H1 (cell line): ENCODE data around the gene GALNT15. TPM values are rescaled to one million over a fixed set of nuclear protein-coding genes. Genes with fewer than 3 reads are reported as not detected.

Experiments
- CTCF ChIA-PET: fragments of 300-600 bp; sonication (Branson Sonifier 250); formaldehyde crosslinking; loops from one replicate; lab custom pipeline; 2021; ENCODE audit not compliant: partially characterized antibody; lab: Charles Lee
- POLR2A ChIA-PET: fragments of 300-600 bp; sonication (Branson Sonifier 250); formaldehyde crosslinking; loops from one replicate; lab custom pipeline; 2021; ENCODE audit warnings: inconsistent platforms; ENCODE audit not compliant: partially characterized antibody; lab: Charles Lee
- DNase-seq, 2 experiments: peaks; one replicate each; pipeline versions ENCODE4 v3.0.0 to v3.0.0-alpha.2; 2010 to 2022; ENCODE audit warnings: low spot score in 2 of 2, low read depth in 1 of 2, mixed read lengths in 1 of 2
- FAIRE-seq: peaks from 2 replicates; lab custom pipeline; 2011; peaks lifted over from hg19 to GRCh38; lab: Jason Lieb, UNC
- H2AFZ ChIP-seq: 2 replicates; pipeline ENCODE4 v1.8.1; 2012; ENCODE audit warnings: low read length, inconsistent platforms
- H2AK5ac ChIP-seq: 2 replicates; pipeline ENCODE4 v1.6.1; 2013; ENCODE audit warnings: low read depth, low read length
- H2BK120ac ChIP-seq: replicated peaks from 2 replicates; pipeline ENCODE3; 2013; ENCODE audit warnings: low read depth, low read length, inconsistent platforms
- H2BK12ac ChIP-seq: 2 replicates; pipeline ENCODE4 v1.6.1; 2013; ENCODE audit warnings: low read depth, low read length
- H2BK15ac ChIP-seq: 2 replicates; pipeline ENCODE4 v1.6.1; 2013; ENCODE audit warnings: low read length
- H2BK20ac ChIP-seq: 2 replicates; pipeline ENCODE4 v1.6.1; 2013; ENCODE audit warnings: low read length
- H2BK5ac ChIP-seq: 2 replicates; pipeline ENCODE4 v1.6.1; 2013; ENCODE audit warnings: low read depth, low read length
- H3K14ac ChIP-seq: 2 replicates; pipeline ENCODE4 v1.6.1; 2013; ENCODE audit warnings: inconsistent platforms; ENCODE audit not compliant: insufficient read length
- H3K18ac ChIP-seq: 2 replicates; pipeline ENCODE4 v1.6.1; 2013; ENCODE audit warnings: low read length; ENCODE audit errors: extremely low read depth
- H3K23ac ChIP-seq: 2 replicates; pipeline ENCODE4 v1.6.1; 2013; ENCODE audit warnings: inconsistent platforms; ENCODE audit not compliant: insufficient read length
- H3K23me2 ChIP-seq: 2 replicates; pipeline ENCODE4 v1.6.1; 2013; ENCODE audit warnings: low read depth, low read length
- H3K27ac ChIP-seq: 2 replicates; pipeline ENCODE4 v1.6.1; 2011; ENCODE audit warnings: low read depth, low read length, inconsistent platforms
- H3K27me3 ChIP-seq, 4 experiments: replicated peaks in 1 of 4; 1 replicate in 1 of 4; 2 replicates in 3 of 4; pipeline versions ENCODE4 v1.6.1 to v1.8.1; 2011 to 2013; ENCODE audit warnings: low read length in 3 of 4, mild to moderate bottlenecking in 3 of 4, inconsistent platforms in 2 of 4, mixed read lengths in 2 of 4, moderate library complexity in 1 of 4; ENCODE audit not compliant: control insufficient read depth in 3 of 4, insufficient read depth in 3 of 4; ENCODE audit errors: extremely low read depth in 1 of 4
- H3K36me3 ChIP-seq, 4 experiments: 2 replicates each; pipeline versions ENCODE4 v1.6.1 to v1.8.1; 2011 to 2013; ENCODE audit warnings: mild to moderate bottlenecking in 4 of 4, low read length in 3 of 4, moderate library complexity in 2 of 4, control low read depth in 1 of 4, inconsistent platforms in 1 of 4; ENCODE audit not compliant: insufficient read depth in 4 of 4, control insufficient read depth in 2 of 4
- H3K4ac ChIP-seq: replicated peaks from 2 replicates; pipeline ENCODE3; 2013; ENCODE audit warnings: low read length, low read depth, mixed read lengths, inconsistent platforms; ENCODE audit not compliant: insufficient read length
- H3K4me1 ChIP-seq, 4 experiments: replicated peaks in 1 of 4; 1 replicate in 1 of 4; 2 replicates in 3 of 4; pipeline versions ENCODE4 v1.6.1 to v1.8.1; 2011 to 2013; ENCODE audit warnings: low read length in 3 of 4, inconsistent platforms in 2 of 4, mixed read lengths in 1 of 4; ENCODE audit not compliant: insufficient read depth in 4 of 4, control insufficient read depth in 3 of 4
- H3K4me2 ChIP-seq, 2 experiments: 2 replicates each; pipeline versions ENCODE4 v1.6.1 to v1.8.1; 2011 to 2013; ENCODE audit warnings: low read depth in 2 of 2, low read length in 2 of 2, control low read depth in 1 of 2, inconsistent platforms in 1 of 2, mild to moderate bottlenecking in 1 of 2; ENCODE audit not compliant: insufficient read depth in 1 of 2
- H3K4me3 ChIP-seq, 4 experiments: fragments of 200-600, 300-600 bp in 1 of 4; sonication (generic), shearing (Covaris generic), sonication (Bioruptor Twin) in 1 of 4; 2 replicates each; pipeline versions ENCODE4 v1.5.1 to v1.8.1; 2011 to 2016; ENCODE audit warnings: low read length in 4 of 4, low read depth in 3 of 4, control low read depth in 2 of 4, inconsistent platforms in 2 of 4, mild to moderate bottlenecking in 2 of 4, mixed read lengths in 1 of 4, moderate library complexity in 1 of 4; ENCODE audit not compliant: insufficient read depth in 2 of 4; ENCODE audit errors: extremely low read depth in 1 of 4
- H3K56ac ChIP-seq: replicated peaks from 2 replicates; pipeline ENCODE3; 2013; ENCODE audit warnings: low read depth, mild to moderate bottlenecking, mixed read lengths, low read length, inconsistent platforms; ENCODE audit not compliant: insufficient read length
- H3K79me1 ChIP-seq: 2 replicates; pipeline ENCODE4 v1.6.1; 2013; ENCODE audit warnings: low read depth, low read length, control low read depth
- H3K79me2 ChIP-seq, 2 experiments: 2 replicates each; pipeline versions ENCODE4 v1.6.1 to v1.8.1; 2012 to 2013; ENCODE audit warnings: low read length in 2 of 2, mild to moderate bottlenecking in 2 of 2, inconsistent platforms in 1 of 2; ENCODE audit not compliant: insufficient read depth in 2 of 2, control insufficient read depth in 1 of 2
- H3K9ac ChIP-seq, 4 experiments: replicated peaks in 1 of 4; 1 replicate in 1 of 4; 2 replicates in 3 of 4; pipeline versions ENCODE4 v1.6.1 to v1.8.1; 2011 to 2013; ENCODE audit warnings: low read depth in 3 of 4, low read length in 3 of 4, control low read depth in 2 of 4, mild to moderate bottlenecking in 2 of 4, moderate library complexity in 2 of 4, inconsistent platforms in 1 of 4; ENCODE audit errors: extremely low read depth in 1 of 4
- H3K9me3 ChIP-seq, 2 experiments: 2 replicates each; pipeline versions ENCODE4 v1.6.1 to v1.8.1; 2012 to 2013; ENCODE audit warnings: mild to moderate bottlenecking in 2 of 2, moderate library complexity in 2 of 2, control low read depth in 1 of 2, inconsistent platforms in 1 of 2, low read depth in 1 of 2, low read length in 1 of 2, mixed read lengths in 1 of 2; ENCODE audit not compliant: insufficient read depth in 2 of 2
- H4K20me1 ChIP-seq, 2 experiments: replicated peaks in 1 of 2; 2 replicates each; pipeline versions ENCODE3 to v1.8.1; 2011 to 2013; ENCODE audit warnings: inconsistent platforms in 2 of 2, low read length in 2 of 2, mild to moderate bottlenecking in 1 of 2; ENCODE audit not compliant: insufficient read depth in 2 of 2, control insufficient read depth in 1 of 2
- H4K5ac ChIP-seq: 2 replicates; pipeline ENCODE4 v1.6.1; 2013; ENCODE audit warnings: low read length, low read depth, mixed read lengths, inconsistent platforms; ENCODE audit not compliant: insufficient read length
- H4K8ac ChIP-seq: 2 replicates; pipeline ENCODE4 v1.8.0; 2013; ENCODE audit warnings: mild to moderate bottlenecking, moderate library complexity, low read length, inconsistent platforms; ENCODE audit not compliant: insufficient read depth; ENCODE audit errors: extremely low read depth
- H4K91ac ChIP-seq: replicated peaks from 2 replicates; pipeline ENCODE3; 2013; ENCODE audit warnings: low read length, mixed read lengths, inconsistent platforms; ENCODE audit not compliant: insufficient read length
- ATF2 ChIP-seq: IDR thresholded peaks from 2 replicates; pipeline ENCODE4 v1.6.1; 2012; ENCODE audit warnings: low read length, inconsistent platforms
- BRCA1 ChIP-seq: IDR thresholded peaks from 2 replicates; pipeline ENCODE4 v1.6.1; 2012; ENCODE audit warnings: low read depth, low read length, improper control_type of control experiment
- E2F6 ChIP-seq: IDR thresholded peaks from 2 replicates; pipeline ENCODE4 v1.6.1; 2012; ENCODE audit warnings: inconsistent platforms
- HDAC6 ChIP-seq: IDR thresholded peaks from one replicate; pipeline ENCODE4 v1.7.1; 2012; ENCODE audit warnings: low read depth, mild to moderate bottlenecking, inconsistent platforms, low read length, moderate library complexity
- KDM5A ChIP-seq: fragments of 200-600 bp; IDR thresholded peaks from 2 replicates; pipeline ENCODE4 v1.7.1; 2012; ENCODE audit warnings: mild to moderate bottlenecking, low read length, inconsistent platforms, mixed read lengths
- MAFK ChIP-seq: IDR thresholded peaks from 2 replicates; pipeline ENCODE4 v1.6.1; 2012; ENCODE audit warnings: low read depth, mild to moderate bottlenecking, improper control_type of control experiment, low read length
- POLR2A ChIP-seq, 2 experiments: IDR thresholded peaks; 1 replicate in 1 of 2; 2 replicates in 1 of 2; pipeline ENCODE4 v1.6.1; 2011; ENCODE audit warnings: low read depth in 2 of 2, low read length in 2 of 2, mild to moderate bottlenecking in 2 of 2; ENCODE audit errors: control extremely low read depth in 1 of 2
- POU5F1 ChIP-seq: IDR thresholded peaks from 2 replicates; pipeline ENCODE4 v1.6.1; 2011; ENCODE audit warnings: low read depth, mild to moderate bottlenecking, low read length, moderate library complexity
- RAD21 ChIP-seq, 2 experiments: IDR thresholded peaks in 1 of 2; conservative IDR thresholded peaks in 1 of 2; 2 replicates each; pipeline ENCODE4 v1.6.1; 2011; ENCODE audit warnings: low read depth in 2 of 2, low read length in 2 of 2, improper control_type of control experiment in 1 of 2, inconsistent platforms in 1 of 2, mild to moderate bottlenecking in 1 of 2, moderate library complexity in 1 of 2
- RBBP5 ChIP-seq: IDR thresholded peaks from 2 replicates; pipeline ENCODE4 v1.7.1; 2012; ENCODE audit warnings: low read depth, mild to moderate bottlenecking, inconsistent platforms, low read length, moderate library complexity, borderline replicate concordance
- ZNF274 ChIP-seq: IDR thresholded peaks from 2 replicates; pipeline ENCODE4 v1.7.0; 2012; ENCODE audit warnings: low read length, borderline replicate concordance; ENCODE audit errors: extremely low read depth
- WGBS, 2 experiments: shearing (Covaris generic) in 1 of 2; methylation state at CpG; one replicate each; pipeline versions ENCODE4 v1.1.6 to v1.1.7; 2013 to 2015; ENCODE audit warnings: low lambda C conversion rate in 2 of 2, mixed read lengths in 2 of 2, inconsistent platforms in 1 of 2, low coverage in 1 of 2, missing lambda C conversion rate in 1 of 2; ENCODE audit not compliant: insufficient replicate concordance in 2 of 2, insufficient coverage in 1 of 2, insufficient read length in 1 of 2; ENCODE audit errors: extremely low coverage in 1 of 2, missing lambda C conversion rate in 1 of 2; 5-methylcytosine and 5-hydroxymethylcytosine counted together
- polyA plus RNA-seq, 7 experiments: library from polyadenylated mRNA; depleted of rRNA in 3 of 7; stranded (reverse) in 5 of 7; unstranded in 2 of 7; fragments of >200 nt in 5 of 7; fragments of 200-250 nt in 2 of 7; gene quantifications; 1 replicate in 5 of 7; 2 replicates in 1 of 7; 4 replicates in 1 of 7; pipeline versions ENCODE4 v1.2.1 to v1.2.3, GENCODE V29; 2011 to 2013; ENCODE audit warnings: missing spikeins in 2 of 7, mixed read lengths in 2 of 7
- total RNA-seq: library from RNA; stranded (reverse); fragmentation: NEBNext Ultra II Directional; extraction: Animal tissue kit (Norgen Biotek cat#: 25700); gene quantifications from 2 replicates; pipeline ENCODE4 v1.2.1, GENCODE V29; 2021

The GALNT15 gene
- total and polyA plus RNA-seq, 2 of the 8 experiments (the other 6 are each of a cell fraction or from before 2014, with no cell fraction given) = 0.02 TPM; not detected in 1

GRCh38 chr3:16198427-16198826 is 23.9 kb downstream of the GALNT15 start:
- H3K27ac ChIP-seq = no peak overlapping the region
- no peak overlapping the region for H2AK5ac ChIP-seq
- no peak overlapping the region for H3K4me3 ChIP-seq
- H2BK15ac ChIP-seq = no peak overlapping the region
- no peaks in the 10 kb centered on the region for H3K36me3 ChIP-seq
- H3K79me1 ChIP-seq = no peaks in the 10 kb centered on the region
- ChIA-PET POLR2A (no interaction called here), CTCF (interaction anchor here (0.6 to 1.5 kb wide), 3 partner anchors 12 to 791 kb away, joined by 4 to 5 read pairs (median 4); no protein-coding TSS in a partner anchor)
- FAIRE-seq (no peak), DNase-seq (no peak)
- H3K79me2 ChIP-seq = no peaks in the 10 kb centered on the region
- H2BK12ac ChIP-seq = no peak overlapping the region
- H4K5ac ChIP-seq = no peak overlapping the region
- no peak overlapping the region for H4K91ac ChIP-seq
- H2BK120ac ChIP-seq = no peak overlapping the region
- H2BK5ac ChIP-seq = no peak overlapping the region
- H3K23ac ChIP-seq = no peak overlapping the region
- peaks cover 0 to 3% (median 1%) of the 10 kb centered on the region in 4 experiments; a peak in 4 of 7 replicates for H3K4me1 ChIP-seq
- H3K56ac ChIP-seq = no peak overlapping the region
- H3K18ac ChIP-seq = no peak overlapping the region
- H2BK20ac ChIP-seq = no peak overlapping the region
- H3K4ac ChIP-seq = no peak overlapping the region
- H2AFZ ChIP-seq = no peak overlapping the region
- no peak overlapping the region for H3K4me2 ChIP-seq
- no peak overlapping the region for H4K8ac ChIP-seq
- no peaks in the 10 kb centered on the region for H3K23me2 ChIP-seq
- no peak overlapping the region for H3K9ac ChIP-seq
- H3K27me3 ChIP-seq = no peaks in the 10 kb centered on the region; a peak in 1 of 7 replicates
- no peaks in the 10 kb centered on the region for H4K20me1 ChIP-seq
- H3K14ac ChIP-seq = no peak overlapping the region
- 93% methylated on average over 4 of the region's 4 CpGs; no CpG with 5 or more reads in 1 of the 2 experiments for WGBS, 2 experiments
- no peaks in the 10 kb centered on the region for H3K9me3 ChIP-seq
- TF ChIP-seq MAFK (no peak), ZNF274 (no peak), RBBP5 (no peak), BRCA1 (no peak), RAD21 (IDR thresholded peaks at IDR 0.05 in 1 of 2, conservative IDR thresholded peaks at IDR 0.05 in 1 of 2; ENCODE audit: low read depth in 2 of 2, low read length in 2 of 2) (no peak), POU5F1 (no peak), E2F6 (no peak), POLR2A (IDR thresholded peaks at IDR 0.05; ENCODE audit: control extremely low read depth in 1 of 2, low read depth in 2 of 2, low read length in 2 of 2) (no peak), KDM5A (no peak), ATF2 (no peak), HDAC6 (no peak)
